Nucleus accumbens (tissue), 56 donors: ENCODE results near the gene GDNF.
"Not testable (repeated sequence)": the region's sequence is repeated elsewhere in the genome, so short reads cannot be mapped to it uniquely, and the experiment has no call there.

Experiments used
- DNase-seq, 56 donors: peaks; one replicate each; lab custom pipeline; 2025; lab: John Stamatoyannopoulos, UW

The GDNF gene

GRCh38 chr5:37825334-37825915 is 14.4 kb downstream of the GDNF start:
- DNase-seq, result no peak

- no peak for DNase-seq
These were observed 16.2 kb downstream of the GDNF start for GRCh38 chr5:37823433-37824152.

- DNase-seq, result peak in 50 of 56 donors; percentile 9 to 89 (median 67)
These were observed 23.0 kb downstream of the GDNF start for GRCh38 chr5:37816883-37817282.

GRCh38 chr5:37816331-37816730 is 23.5 kb downstream of the GDNF start:
- DNase-seq, result no peak

- DNase-seq, result no peak
These were observed 23.9 kb downstream of the GDNF start for GRCh38 chr5:37815913-37816312.

GRCh38 chr5:37814699-37815098 is 25.1 kb downstream of the GDNF start:
- DNase-seq, result no peak

- DNase-seq, result no peak
These were observed 27.5 kb downstream of the GDNF start for GRCh38 chr5:37812365-37812764.

GRCh38 chr5:37811866-37812265 is 28.0 kb downstream of the GDNF start:
- DNase-seq, result no peak

- DNase-seq, result no peak
These were observed 29.5 kb downstream of the GDNF start for GRCh38 chr5:37810311-37810710.

- no peak for DNase-seq
These were observed 30.9 kb downstream of the GDNF start for GRCh38 chr5:37808945-37809344.

- DNase-seq, result no peak
These were observed 32.1 kb downstream of the GDNF start for GRCh38 chr5:37807621-37808301.

- DNase-seq, result no peak
These were observed 32.8 kb downstream of the GDNF start for GRCh38 chr5:37807015-37807414.

- DNase-seq, result no peak
These were observed 33.4 kb downstream of the GDNF start for GRCh38 chr5:37806476-37806875.

GRCh38 chr5:37806016-37806415 is 33.8 kb downstream of the GDNF start:
- no peak for DNase-seq

- DNase-seq, result no peak
These were observed 35.4 kb downstream of the GDNF start for GRCh38 chr5:37804401-37804800.

- no peak for DNase-seq
These were observed 36.4 kb downstream of the GDNF start for GRCh38 chr5:37803487-37803886.

GRCh38 chr5:37801521-37801920 is 38.3 kb downstream of the GDNF start:
- no peak for DNase-seq

- DNase-seq, result no peak
These were observed 39.9 kb downstream of the GDNF start for GRCh38 chr5:37799865-37800421.

GRCh38 chr5:37796435-37796834 is 43.4 kb downstream of the GDNF start:
- not testable (repeated sequence) for DNase-seq

- not testable (repeated sequence) for DNase-seq
These were observed 44.5 kb downstream of the GDNF start for GRCh38 chr5:37795292-37795691.

GRCh38 chr5:37792975-37793631 is 46.7 kb downstream of the GDNF start:
- no peak for DNase-seq
